ENCODE measurements around the gene CDH12. TPM values are rescaled to one million over a fixed set of nuclear protein-coding genes. Genes with fewer than 3 reads are reported as not detected.

CDH12 gene
- total RNA-seq, 1 donor from 2014 or later: 23.5 TPM

DNA sequence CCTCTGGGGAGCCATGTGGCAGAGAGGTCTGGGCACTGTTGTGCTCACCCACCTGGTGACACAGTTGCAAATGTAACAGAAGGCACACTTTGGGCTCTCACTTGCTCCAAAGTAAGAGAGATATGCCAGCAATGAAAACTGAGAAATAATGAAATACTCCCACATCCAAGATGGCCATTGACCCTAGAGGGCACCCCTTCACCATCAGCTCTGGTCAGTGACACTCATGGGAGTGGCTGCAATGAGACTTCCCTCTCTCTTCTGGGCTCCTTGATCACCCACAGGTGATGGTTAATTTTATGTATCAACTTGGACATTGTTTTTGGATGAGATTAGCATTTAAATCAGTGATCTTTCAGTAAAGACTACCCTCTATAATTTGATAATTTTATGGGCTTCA lies 248.4 kb downstream of the CDH12 start:
- H3K9me3 Mint-ChIP-seq (ENCODE audit: unreplicated experiment): peaks cover 6% of the 10 kb centered on the region
- TF ChIP-seq, protein P1, sequence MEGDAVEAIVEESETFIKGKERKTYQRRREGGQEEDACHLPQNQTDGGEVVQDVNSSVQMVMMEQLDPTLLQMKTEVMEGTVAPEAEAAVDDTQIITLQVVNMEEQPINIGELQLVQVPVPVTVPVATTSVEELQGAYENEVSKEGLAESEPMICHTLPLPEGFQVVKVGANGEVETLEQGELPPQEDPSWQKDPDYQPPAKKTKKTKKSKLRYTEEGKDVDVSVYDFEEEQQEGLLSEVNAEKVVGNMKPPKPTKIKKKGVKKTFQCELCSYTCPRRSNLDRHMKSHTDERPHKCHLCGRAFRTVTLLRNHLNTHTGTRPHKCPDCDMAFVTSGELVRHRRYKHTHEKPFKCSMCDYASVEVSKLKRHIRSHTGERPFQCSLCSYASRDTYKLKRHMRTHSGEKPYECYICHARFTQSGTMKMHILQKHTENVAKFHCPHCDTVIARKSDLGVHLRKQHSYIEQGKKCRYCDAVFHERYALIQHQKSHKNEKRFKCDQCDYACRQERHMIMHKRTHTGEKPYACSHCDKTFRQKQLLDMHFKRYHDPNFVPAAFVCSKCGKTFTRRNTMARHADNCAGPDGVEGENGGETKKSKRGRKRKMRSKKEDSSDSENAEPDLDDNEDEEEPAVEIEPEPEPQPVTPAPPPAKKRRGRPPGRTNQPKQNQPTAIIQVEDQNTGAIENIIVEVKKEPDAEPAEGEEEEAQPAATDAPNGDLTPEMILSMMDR (IDR thresholded peaks at IDR 0.05; ENCODE audit: partially characterized antibody, unreplicated experiment): no peak
- H3K4me3 Mint-ChIP-seq (ENCODE audit: unreplicated experiment): no peak overlapping the region
- no peaks in the 10 kb centered on the region for H3K27me3 Mint-ChIP-seq (ENCODE audit: unreplicated experiment)
- H3K4me1 Mint-ChIP-seq (ENCODE audit: low read depth, unreplicated experiment): no peaks in the 10 kb centered on the region
- DNase-seq: no peak
- peaks cover 9% of the 10 kb centered on the region for H3K36me3 Mint-ChIP-seq (ENCODE audit: unreplicated experiment)
- no peak overlapping the region for H3K27ac Mint-ChIP-seq (ENCODE audit: unreplicated experiment)

DNA sequence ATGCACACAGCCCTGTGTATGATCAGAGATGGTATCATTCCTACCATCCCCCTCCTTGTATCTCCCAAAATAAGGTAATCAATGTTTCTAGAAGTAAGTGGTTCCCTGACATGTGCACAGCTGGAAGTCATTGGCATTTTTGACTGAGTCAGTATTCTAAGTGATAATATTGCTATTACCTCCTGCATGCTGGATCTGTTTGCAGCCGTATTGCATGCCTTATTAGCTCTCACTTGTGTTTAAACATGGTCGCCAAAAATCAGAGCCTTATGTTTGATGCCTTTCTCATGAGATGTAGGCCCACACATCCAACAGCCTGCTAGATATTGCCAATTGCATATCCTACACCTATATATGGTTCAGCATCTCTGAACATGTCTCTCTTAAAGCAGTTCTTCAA lies 254.3 kb downstream of the CDH12 start:
- TF ChIP-seq, protein P1 (IDR thresholded peaks at IDR 0.05; ENCODE audit: partially characterized antibody, unreplicated experiment): no peak
- Mint-ChIP-seq H3K4me3 (ENCODE audit: unreplicated experiment) (no peak overlapping the region), H3K9me3 (ENCODE audit: unreplicated experiment) (no peaks in the 10 kb centered on the region), H3K27me3 (ENCODE audit: unreplicated experiment) (no peaks in the 10 kb centered on the region), H3K27ac (ENCODE audit: unreplicated experiment) (no peak overlapping the region), H3K36me3 (ENCODE audit: unreplicated experiment) (no peaks in the 10 kb centered on the region), H3K4me1 (ENCODE audit: low read depth, unreplicated experiment) (no peaks in the 10 kb centered on the region)
- DNase-seq: no peak

DNA sequence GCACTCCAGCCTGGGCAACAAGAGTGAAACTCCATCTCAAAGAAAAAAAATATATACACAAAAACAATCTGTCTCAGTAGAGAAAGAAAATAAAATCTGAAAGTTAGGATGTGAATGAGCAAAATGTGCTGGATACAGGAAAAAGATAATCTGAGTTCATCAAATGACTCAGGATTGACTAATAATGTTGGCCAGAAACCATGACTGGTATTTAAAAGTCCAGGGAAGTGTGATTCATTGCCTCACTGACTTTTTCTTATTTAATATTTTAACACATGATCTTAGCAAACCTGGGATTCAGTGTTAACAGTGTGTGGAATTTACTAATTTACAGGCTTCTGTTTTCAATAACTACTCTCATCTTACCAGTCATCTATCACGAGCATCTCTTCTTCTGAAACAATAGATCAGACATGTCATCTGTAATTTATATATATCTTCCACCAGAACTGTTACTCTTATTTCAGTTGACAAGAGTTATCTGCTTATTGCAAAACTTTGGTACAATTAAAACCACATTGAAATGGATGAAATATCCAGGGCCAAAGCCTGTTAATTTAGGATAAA lies 256.7 kb downstream of the CDH12 start:
- Mint-ChIP-seq H3K27me3 (ENCODE audit: unreplicated experiment) (no peaks in the 10 kb centered on the region), H3K9me3 (ENCODE audit: unreplicated experiment) (no peaks in the 10 kb centered on the region), H3K27ac (ENCODE audit: unreplicated experiment) (no peak overlapping the region), H3K4me1 (ENCODE audit: low read depth, unreplicated experiment) (no peaks in the 10 kb centered on the region), H3K36me3 (ENCODE audit: unreplicated experiment) (no peaks in the 10 kb centered on the region), H3K4me3 (ENCODE audit: unreplicated experiment) (no peak overlapping the region)
- DNase-seq: no peak
- TF ChIP-seq, protein P1 (IDR thresholded peaks at IDR 0.05; ENCODE audit: partially characterized antibody, unreplicated experiment): no peak

DNA sequence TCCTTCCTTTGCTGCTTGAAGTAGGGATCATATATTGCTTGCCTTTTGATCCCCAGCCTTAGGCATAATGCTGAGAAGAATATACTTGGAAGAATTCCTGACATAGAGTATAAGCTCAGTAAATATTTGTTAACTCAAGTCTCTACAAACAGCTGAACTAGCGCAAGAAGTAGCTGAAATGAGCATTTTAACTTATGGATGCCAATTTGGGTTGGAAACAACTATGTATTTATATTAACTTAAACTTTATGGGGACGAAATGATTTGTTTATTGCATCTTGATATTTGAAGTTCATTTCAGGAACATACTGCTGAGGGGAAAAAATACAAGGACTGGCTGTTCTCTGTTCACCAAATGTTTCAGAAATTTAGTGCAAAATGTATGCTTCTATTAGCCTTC lies 258.7 kb downstream of the CDH12 start:
- Mint-ChIP-seq H3K9me3 (ENCODE audit: unreplicated experiment) (no peaks in the 10 kb centered on the region), H3K4me3 (ENCODE audit: unreplicated experiment) (no peak overlapping the region), H3K27me3 (ENCODE audit: unreplicated experiment) (no peaks in the 10 kb centered on the region), H3K4me1 (ENCODE audit: low read depth, unreplicated experiment) (no peaks in the 10 kb centered on the region), H3K27ac (ENCODE audit: unreplicated experiment) (no peak overlapping the region), H3K36me3 (ENCODE audit: unreplicated experiment) (no peaks in the 10 kb centered on the region)
- DNase-seq: no peak
- TF ChIP-seq, protein P1 (IDR thresholded peaks at IDR 0.05; ENCODE audit: partially characterized antibody, unreplicated experiment): no peak

DNA sequence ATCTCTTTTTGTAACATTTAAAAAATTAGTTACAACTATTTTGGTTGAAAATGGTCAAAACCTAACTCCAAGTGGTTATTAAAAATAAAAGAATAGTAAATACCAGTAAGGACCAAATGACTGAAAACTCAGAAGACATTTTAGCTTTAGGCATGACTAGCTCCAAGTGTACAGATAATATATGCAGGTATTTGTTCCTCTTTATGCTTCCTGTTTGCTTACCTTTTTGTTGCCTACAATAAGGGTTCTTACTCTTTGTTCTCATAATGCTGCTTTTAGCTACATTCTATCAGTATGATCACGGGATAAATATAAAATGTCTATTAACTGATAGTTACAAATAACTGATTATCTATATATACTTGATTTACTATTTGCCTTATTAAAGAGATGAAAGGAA lies 259.6 kb downstream of the CDH12 start:
- DNase-seq: no peak
- TF ChIP-seq, protein P1 (IDR thresholded peaks at IDR 0.05; ENCODE audit: partially characterized antibody, unreplicated experiment): no peak
- H3K36me3 Mint-ChIP-seq (ENCODE audit: unreplicated experiment): no peaks in the 10 kb centered on the region
- H3K4me1 Mint-ChIP-seq (ENCODE audit: low read depth, unreplicated experiment): no peaks in the 10 kb centered on the region
- no peaks in the 10 kb centered on the region for H3K9me3 Mint-ChIP-seq (ENCODE audit: unreplicated experiment)
- no peaks in the 10 kb centered on the region for H3K27me3 Mint-ChIP-seq (ENCODE audit: unreplicated experiment)
- H3K4me3 Mint-ChIP-seq (ENCODE audit: unreplicated experiment): no peak overlapping the region
- H3K27ac Mint-ChIP-seq (ENCODE audit: unreplicated experiment): no peak overlapping the region
